Hepatocyte (in vitro differentiated cells): Measurements from ENCODE around the gene PCBP4.

Experiments
- CTCF ChIP-seq: fragments of 200-600 bp; sonication (generic); IDR thresholded peaks from 2 replicates; pipeline ENCODE4 v1.5.1; 2016; ENCODE audit warnings: antibody characterized with exemption, mild to moderate bottlenecking; ENCODE audit not compliant: poor library complexity
- EZH2 ChIP-seq: fragments of 200-600 bp; sonication (generic); IDR thresholded peaks from 2 replicates; pipeline ENCODE4 v1.6.1; 2016; ENCODE audit warnings: antibody characterized with exemption, mild to moderate bottlenecking, borderline replicate concordance
- EZH2phosphoT487 ChIP-seq: fragments of 200-600 bp; sonication (generic); IDR thresholded peaks from one replicate; pipeline ENCODE4 v1.6.1; 2018; ENCODE audit warnings: antibody characterized with exemption, mild to moderate bottlenecking, low read depth, moderate library complexity; ENCODE audit not compliant: unreplicated experiment, severe bottlenecking

GRCh38 chr3:51933471-51934138 lies 33.6 kb downstream of the PCBP4 start:
- TF ChIP-seq EZH2phosphoT487 (no peak), CTCF (no peak), EZH2 (no peak)
